Inflammatory macrophage (primary cell): ENCODE results near the gene KDR.

Experiments used
- DNase-seq, 2 donors: peaks; one replicate each; pipeline ENCODE4 v3.0.0-alpha.2; 2020 to 2022

KDR gene

DNA sequence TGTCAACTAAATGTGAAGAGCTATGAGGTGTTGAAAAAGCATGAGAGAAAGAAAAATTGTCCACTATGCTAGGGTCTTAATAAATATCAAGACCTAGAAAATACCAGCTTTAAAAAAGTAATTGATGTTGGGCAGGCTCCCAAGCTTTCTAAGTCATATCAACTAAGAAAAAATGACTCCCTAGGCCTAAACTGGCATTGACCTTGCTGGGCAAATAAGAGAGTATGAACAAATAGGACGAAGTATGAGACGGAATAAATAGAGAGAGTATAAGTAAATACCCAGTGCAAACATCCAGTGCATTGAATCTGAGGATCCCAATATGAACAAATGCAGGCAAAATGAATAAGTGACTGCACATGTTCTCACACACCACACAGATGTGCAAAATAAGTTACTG, 3.2 kb downstream of the KDR start:
- no peak for DNase-seq

DNA sequence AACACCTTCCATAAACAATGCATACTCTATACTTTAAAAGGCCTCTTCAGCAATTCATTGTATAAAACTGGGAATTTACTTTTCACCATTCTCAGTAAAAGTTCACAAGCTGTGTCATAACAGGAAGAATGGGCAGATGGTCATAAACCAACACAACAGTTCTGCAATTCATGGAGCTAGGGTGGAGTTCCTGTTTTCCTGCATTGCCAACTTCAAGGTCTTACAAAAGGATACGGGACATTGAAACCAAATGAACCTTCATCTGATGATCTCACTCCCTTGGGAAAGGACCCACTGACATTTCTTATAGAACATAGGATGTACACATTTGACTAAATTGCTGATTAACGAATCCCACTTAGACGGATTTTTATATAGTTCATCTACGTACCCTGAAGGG, 4.1 kb downstream of the KDR start:
- peak; percentile 80 to 81 for DNase-seq

DNA sequence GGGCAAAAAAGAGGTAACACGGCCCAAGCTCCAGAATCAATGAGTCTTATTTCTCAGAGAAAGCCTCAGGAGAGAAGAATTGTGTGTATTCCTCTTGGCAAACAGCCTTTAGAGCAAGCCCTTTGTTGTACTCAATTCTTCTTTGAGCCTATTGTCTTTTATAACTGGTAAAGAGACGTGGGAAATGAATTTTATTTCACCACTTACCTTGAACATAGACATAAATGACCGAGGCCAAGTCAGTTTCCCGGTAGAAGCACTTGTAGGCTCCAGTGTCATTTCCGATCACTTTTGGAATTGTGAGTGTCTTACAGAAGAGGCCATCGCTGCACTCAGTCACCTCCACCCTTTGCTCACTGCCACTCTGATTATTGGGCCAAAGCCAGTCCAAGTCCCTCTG, 7.0 kb downstream of the KDR start:
- DNase-seq, result no peak

DNA sequence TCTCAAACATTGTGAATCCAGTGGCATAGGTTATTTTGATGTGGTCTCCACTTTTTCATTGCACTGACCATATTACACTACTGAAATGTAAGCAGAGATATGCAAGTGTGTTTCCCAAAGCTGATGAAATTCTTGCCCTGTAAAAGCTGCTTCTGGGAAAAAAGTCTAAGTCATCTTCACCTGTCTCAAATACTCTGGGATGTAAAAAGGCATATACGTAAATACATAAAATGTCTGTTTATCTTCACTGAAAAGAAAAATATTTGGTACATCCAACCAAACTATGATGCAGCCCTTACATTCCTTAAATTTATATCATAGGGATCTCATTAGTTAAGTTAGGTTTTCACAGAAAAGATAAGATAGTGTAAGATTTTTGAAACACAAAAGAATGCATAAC, 7.9 kb downstream of the KDR start:
- DNase-seq, result no peak

DNA sequence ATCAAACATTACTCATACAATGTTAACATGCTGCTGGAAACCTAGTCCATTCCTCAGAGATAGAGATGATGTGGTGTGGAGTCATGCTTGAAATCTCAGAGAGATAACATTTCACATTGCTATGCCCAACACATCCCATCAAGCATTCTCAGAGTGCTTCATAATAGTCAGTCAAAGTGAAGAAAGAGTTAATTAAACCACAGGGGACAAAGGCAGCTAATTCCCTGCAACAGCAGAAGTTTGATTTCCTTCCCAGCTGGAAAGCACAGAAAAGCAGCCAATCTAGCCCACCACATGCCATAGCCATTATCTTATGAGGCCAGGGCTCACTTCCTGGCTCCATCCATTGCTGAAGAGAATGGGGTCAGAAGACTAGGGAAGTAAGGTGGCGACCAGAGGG, 8.9 kb downstream of the KDR start:
- DNase-seq, result no peak

DNA sequence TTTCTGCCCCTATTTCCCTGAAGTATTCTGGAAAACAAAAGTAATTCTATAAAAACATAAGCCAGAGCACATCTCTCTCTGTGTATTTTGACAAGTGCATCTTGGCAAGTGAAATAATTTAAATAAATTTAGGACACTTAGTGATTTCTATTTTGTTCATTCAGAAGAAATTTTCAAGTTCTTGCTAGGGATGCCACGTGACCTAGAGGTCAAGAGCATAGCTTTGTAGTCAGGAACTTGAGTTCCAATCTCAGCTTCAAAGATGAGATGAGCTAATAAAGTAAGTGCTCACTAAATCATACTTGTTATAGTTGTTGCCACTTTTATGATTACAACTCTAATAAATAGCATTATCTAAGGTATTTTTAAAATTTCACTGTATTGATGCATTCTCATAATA, 13.8 kb downstream of the KDR start:
- DNase-seq, result no peak

DNA sequence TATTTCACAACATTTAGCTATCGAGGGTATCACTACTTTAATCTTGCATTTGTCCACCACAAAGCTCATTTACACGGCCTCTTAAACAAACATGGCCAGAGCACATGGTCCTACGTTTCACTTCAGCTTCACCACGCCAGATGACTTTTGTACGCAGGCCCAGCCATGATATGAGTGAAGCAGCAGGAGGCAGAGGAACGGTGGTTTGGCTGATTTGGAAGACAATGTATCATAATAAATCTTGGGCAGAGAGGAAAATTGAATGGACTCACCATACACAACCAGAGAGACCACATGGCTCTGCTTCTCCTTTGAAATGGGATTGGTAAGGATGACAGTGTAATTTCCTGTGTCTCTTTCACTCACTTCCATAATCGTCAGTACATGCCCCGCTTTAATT, 15.3 kb downstream of the KDR start:
- no peak for DNase-seq

DNA sequence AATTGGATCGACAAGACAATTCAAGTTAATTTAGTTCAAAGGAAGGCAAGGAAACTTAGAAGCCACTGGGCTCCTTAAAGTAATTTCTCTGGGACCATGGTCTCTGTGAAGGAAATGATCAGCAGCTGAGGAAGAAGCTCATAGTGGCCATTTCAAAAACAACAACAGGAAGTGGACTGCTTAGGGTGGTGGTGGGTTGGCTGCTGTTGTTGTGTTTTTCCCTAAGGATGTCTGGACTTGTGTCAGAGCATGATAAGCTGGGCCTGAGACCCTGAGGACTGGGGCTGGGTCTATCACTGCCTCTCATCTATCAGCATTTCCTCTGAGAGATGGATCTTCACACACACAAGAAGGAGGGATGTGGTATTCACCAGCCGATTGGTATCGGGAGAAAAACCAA, 18.3 kb downstream of the KDR start:
- no peak for DNase-seq

DNA sequence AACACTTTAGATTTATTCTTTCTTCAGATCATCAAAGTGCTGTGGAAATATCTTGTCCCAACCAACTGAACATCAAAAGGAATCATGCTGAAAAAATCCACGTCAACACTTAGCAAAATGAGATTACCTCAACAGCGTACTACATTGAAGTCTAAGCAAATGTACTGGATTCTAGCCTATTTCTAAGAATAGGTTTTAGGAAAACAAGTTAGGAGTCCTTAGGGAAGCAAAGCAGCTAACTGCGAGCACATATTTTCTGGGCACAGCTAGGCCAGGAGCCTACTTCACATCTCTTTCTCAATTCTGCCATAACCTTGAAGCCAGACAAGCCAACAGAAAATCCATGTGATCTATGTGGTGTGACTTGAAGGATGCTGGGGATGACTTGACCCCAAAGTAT, 22.2 kb downstream of the KDR start:
- no peak for DNase-seq

DNA sequence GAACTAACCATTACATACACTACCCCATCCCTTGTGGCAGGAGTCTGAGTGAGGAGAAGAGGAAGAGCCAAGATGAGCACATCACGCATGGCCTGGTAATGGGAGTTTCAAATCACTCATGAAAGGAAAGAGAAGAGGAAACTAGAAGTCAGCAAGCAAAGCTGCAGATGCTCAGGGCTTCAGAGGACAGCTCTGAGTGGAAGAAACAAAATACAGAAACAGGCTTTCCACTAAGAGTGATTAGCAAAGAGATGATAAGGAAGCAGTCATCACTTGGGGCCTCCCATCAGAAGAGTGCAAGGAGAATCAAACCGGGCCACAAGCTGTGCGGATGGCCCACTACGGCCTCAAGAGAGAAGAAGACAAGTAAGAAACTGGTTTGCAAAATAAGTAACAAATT, 25.6 kb downstream of the KDR start:
- DNase-seq, result no peak

DNA sequence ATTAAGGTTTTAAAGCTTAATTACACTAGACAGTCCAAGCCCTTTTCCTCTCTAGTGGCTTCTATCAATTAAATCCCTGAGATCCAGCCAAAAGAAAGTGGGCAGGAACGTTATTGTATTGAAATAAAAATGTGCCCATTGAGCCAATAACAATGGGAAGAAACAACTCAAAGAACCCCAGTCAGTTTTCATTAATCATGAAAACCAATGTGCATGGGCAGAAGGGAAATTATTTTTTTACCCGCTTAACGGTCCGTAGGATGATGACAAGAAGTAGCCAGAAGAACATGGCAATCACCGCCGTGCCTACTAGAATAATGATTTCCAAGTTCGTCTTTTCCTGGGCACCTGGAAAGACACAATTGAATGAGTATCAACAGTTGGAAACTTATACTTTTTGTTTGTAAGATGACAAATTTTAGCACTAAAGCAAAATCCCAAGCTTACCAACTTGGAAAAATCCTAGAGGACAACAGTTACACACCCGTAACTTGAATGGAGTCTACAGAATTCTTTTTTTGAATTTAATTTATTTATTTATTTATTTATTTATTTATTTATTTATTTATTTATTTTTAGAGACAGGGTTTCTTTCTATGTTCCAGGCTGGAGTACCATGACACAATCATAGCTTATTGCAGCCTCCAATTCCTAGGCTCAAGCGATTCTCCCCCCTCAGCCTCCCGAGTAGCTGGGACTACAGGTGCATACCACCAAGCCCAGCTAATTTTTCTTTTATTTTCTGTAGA, 26.8 kb downstream of the KDR start:
- DNase-seq, result no peak

DNA sequence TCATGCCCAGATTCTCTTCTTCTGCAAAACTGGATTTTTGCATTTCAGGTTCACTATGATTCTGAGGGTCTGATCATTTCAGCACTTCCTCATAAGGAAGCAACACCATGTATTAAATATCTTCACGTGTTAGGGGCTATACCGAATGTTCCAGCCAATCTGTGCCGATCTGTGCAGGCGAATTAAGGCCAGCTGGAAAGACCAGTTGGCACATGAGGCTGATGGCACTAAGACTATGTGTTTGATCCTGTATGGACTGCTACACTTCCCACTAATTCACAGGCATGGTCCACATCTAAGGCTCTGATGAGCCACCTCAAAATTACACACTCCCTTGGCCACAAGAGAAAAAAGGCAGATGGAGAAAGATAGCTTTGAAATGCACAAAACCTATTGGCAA, 28.8 kb downstream of the KDR start:
- no peak for DNase-seq

DNA sequence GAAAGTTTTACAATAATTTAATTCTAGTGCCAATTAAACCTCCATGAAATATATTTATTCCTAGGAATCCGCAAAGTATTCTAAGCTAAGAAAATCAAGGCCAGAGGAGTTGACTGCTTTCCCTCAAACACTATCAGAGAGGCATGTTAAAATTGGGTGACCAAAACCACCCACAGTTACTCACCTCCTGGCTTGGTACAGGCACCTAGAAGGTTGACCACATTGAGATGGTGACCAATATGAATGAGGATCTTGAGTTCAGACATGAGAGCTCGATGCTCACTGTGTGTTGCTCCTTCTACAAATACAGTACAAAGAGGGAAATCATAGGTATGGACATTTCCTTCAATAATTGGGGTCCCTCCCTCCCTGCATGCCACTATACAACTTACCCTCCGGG, 29.4 kb downstream of the KDR start:
- no peak for DNase-seq

DNA sequence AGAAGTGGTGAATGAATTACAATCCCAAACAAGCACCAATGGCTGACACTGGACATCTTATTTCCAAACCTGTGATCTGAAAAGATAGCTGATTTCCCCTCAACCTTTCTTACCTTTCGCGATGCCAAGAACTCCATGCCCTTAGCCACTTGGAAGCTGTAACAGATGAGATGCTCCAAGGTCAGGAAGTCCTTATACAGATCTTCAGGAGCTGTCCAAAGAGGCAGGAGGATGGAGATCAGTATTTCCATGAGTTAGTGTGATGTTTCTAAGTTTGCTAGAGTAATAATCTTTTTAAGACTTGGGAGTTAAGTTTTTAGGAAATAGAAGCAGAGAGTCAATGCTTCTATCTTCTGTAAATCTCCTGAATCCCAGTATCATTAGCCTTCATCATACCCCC, 32.9 kb downstream of the KDR start:
- DNase-seq, result no peak

DNA sequence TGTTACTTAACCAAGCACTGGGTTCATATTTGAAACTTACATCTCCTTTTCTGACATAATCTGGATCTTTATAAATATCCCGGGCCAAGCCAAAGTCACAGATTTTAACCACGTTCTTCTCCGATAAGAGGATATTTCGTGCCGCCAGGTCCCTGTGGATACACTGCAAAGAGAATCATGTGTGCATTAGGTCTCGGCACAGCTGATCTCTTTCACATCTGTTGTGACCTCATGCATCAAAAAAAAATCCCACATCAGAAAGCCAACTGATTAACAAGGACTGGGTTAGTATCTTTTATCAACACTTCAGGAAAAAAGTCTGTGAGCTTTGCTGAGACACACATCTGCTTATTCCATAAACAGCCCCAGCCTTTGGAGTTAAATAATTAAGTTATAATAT, 35.5 kb downstream of the KDR start:
- no peak for DNase-seq

DNA sequence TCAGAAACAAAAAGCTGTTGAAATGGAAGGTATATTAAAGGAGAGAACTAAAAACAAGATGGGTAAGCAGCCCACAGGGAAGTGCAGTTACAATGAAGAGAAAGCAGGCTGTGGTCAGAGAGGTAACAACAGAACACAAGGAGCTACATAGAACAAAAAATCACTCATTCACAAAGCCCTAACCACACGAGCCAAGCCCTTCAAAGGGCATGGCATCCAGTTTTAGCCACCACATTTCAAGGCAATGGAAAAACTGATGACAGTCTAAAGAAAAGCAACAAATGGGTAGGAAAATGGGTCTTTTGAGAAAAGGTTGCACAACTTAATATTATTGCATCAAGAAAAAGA, 37.5 kb downstream of the KDR start:
- DNase-seq, result no peak

DNA sequence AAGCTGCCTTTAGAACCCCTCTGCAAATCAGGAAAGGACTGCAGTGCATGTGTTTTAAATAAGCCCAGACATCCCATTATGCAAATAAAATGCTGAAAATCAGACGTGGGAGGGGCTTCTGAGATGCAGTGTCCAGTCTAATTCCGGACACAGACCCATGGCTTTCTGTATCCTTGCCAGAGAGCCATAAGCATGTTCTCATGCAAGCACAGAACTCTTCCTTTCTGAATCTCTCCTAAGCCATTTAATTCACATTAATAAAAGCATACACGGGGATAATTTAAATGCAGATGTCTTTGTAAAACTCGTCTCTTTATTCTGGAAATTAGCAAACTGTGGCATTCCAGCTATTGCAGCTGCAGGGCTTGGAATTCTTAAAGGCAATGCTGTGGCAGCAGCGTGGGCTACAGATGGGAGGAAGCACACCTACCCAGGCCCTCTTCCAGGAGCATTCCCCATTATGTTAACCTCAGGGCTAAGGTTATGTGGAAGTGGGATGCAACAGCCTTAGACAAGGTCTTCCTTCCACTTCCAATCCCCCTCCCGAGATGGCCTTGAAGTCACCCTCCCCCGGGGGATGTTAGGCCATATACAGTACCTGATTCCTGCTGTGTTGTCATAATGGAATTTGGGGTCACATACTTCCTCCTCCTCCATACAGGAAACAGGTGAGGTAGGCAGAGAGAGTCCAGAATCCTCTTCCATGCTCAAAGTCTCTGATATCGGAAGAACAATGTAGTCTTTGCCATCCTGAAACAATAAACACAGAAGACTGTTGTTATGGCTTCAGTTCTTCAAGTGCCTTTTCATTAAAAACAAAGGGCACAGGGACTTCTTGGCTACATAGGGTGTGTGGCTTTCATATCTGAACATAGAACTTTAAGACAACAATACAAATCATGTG, 38.1 kb downstream of the KDR start:
- DNase-seq, result no peak

DNA sequence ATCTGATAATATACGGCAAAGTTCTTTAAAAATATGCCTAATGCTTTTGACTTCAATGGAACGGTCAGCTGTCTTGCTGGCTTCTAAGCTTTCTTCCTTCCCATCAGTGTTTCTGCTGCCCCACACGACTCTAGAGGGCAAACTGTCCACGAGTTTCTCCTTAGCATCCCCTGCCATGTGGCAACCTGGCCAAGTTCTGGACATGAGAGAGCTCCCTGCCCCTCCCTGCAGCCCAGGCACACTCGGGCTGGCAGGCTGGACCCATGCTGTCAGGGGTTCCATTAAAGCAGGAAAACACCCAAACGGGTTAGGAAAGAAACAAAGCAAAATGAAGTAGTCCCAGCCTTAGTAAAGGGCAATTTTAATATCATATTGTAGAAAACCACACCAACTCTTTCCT, 38.8 kb downstream of the KDR start:
- no peak for DNase-seq

DNA sequence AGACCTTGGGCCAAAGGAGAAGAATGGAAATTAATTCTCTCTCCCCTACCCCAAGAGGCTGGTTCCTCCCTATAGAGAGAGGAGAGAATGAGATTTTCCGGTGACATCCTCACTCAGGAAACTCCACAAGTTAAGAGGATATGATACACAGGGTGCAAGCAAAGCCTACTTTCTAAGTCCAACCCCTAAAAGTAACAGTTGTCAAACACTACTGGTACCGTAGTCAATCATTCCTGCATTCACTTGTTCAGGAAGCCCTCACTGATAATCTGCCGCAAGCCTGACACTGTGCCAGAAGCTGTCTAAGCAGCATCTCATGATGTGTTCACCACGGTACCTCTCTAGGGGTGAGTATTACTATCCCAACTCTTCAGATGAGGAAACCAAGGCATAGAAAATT, 41.7 kb downstream of the KDR start:
- DNase-seq, result no peak

DNA sequence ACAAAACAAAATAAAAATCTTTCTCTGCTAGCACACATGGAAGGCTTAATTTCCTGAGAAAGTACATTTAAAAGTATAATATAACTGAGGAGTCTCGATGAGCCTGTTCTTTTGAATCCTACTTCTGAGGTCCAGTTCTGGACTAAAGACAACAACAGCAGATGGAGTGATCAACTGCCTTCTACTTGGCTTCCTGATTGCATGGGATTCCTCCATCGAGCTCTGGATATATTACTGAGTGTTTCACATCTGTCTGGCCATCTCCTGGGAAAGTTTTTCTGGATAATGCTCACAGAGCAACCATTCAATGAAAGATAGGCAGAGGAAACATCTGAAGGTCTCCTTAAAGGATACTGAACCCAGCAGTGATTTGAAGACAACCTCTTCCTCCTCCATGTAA, 42.6 kb downstream of the KDR start:
- no peak for DNase-seq

DNA sequence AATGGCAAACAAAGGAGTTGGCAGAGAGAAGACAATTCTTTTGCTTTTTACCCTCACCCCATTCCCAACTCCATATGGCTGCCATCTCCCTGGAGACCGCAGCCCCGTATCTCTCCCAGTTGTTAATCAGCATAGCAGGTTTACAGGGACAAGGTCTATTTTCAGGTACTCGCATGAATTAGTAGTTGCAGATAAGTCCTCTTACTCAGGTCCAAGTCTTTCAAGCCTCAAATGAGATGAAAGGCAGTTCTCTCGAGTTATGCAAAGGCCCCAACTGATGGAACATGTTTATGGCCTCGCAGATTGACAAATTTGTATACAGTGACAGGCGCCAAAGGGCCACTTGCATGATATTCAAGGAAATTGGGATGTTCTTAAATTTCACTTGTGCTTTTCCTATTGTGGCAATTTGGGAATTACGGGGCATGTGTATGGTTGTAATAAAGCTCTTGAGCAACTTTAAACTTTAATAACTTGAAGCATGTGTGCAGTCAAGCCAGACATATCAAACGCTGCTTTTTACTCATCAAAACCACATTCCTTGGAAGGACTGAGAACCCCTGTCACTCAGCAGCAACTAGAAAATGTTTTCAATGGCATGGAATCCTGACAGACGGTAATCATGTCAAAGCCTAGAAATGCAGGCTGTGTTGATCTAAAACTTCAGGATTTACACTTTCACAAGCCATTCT, 45.1 kb downstream of the KDR start:
- DNase-seq, result no peak

DNA sequence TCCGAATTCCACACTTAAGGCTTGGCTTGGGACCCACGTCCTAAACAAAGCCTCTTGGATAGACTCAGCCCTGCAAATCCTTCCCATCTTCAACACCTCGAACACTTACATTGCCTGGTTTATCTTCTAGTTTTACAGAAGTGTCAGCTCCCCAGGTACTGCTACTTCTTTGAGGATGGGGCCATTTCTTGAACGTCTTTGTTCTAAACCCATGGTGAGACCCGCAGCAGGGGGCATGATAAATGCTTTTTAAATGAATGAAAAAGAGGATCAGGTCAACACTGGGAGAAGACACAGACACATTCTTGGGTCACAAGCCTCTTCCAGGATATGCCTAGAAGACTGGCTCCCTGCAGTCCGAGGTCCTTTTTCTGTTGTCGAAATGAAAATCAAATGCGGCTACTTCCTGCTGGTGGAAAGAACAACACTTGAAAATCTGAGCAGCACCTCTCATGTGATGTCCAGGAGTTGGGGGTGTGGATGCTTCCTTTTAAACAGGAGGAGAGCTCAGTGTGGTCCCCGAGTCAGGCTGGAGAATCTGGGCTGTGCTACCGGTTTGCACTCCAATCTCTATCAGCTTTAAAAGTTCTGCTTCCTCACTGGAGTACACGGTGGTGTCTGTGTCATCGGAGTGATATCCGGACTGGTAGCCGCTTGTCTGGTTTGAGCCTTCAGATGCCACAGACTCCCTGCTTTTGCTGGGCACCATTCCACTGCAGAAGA, 45.8 kb downstream of the KDR start:
- DNase-seq, result no peak

DNA sequence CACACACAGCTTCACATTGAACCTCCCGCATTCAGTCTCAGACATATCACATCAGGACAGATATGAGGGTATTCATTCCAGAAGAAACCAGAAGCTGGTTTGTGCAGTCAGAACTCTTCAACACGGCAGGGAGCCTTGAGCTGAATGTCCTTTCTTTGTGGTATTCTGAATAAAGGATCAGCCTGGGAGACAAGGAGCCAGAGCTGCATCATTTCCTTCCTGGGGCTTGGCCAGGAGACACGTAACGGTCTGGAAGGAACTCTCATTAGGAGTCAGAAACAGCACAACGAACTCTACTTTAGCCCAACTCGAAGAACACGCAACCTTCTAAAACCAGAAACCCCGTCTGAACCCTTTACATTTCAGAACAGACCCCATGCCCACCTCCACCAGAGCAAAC, 46.4 kb downstream of the KDR start:
- no peak for DNase-seq
